ENCODE measurements around the gene ZSCAN2. TPM values are rescaled to one million over a fixed set of nuclear protein-coding genes. Genes with fewer than 3 reads are reported as not detected.
A peak's percentile ranks its signal among the peaks of the same experiment; 100 is the strongest.
"Not testable (repeated sequence)": the region's sequence is repeated elsewhere in the genome, so short reads cannot be mapped to it uniquely, and the experiment has no call there.

ZSCAN2 gene
- total and polyA plus RNA-seq, 10 of the 15 experiments (the other 5 are each of a cell fraction or from before 2014, with no cell fraction given): 2.7 to 13.2 (median 8.6) TPM

DNA sequence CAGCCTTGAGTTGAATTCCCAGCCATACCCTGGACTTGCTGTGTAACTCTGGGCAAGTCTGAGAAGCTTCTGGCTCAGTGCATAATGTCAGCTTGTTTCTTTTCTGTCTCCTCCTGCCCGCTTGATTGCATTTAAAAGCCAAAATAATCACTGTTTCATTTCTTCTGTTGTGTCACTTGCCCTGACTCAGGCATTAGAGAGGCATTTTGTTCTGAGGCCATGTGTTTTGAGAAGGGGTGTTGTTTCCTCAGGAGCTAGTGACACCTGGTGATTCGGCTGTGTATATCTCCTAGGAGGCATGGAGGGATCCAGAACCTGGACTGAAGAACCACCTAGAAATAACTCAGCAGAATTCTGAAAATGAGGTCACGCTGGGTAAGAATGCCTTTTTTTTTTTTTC is 37.3 kb downstream of the ZSCAN2 start (continued):
- TF ChIP-seq PRDM15 (CRISPR knock-in tag; IDR thresholded peaks at IDR 0.05): no peak
- TF ChIP-seq SMC3 (IDR thresholded peaks at IDR 0.05; ENCODE audit: borderline replicate concordance, low read length): peak; percentile 48; the same call in 1 of the 2 replicates
- TF ChIP-seq ZZZ3 (IDR thresholded peaks at IDR 0.05; ENCODE audit: control insufficient read depth, insufficient read length, low read depth): no peak
- TF ChIP-seq ZNF274 (IDR thresholded peaks at IDR 0.05; ENCODE audit: insufficient read depth, insufficient read length): no peak
- no peak for TF ChIP-seq IRF5 (IDR thresholded peaks at IDR 0.05; ENCODE audit: borderline replicate concordance)
- TF ChIP-seq, protein P1, sequence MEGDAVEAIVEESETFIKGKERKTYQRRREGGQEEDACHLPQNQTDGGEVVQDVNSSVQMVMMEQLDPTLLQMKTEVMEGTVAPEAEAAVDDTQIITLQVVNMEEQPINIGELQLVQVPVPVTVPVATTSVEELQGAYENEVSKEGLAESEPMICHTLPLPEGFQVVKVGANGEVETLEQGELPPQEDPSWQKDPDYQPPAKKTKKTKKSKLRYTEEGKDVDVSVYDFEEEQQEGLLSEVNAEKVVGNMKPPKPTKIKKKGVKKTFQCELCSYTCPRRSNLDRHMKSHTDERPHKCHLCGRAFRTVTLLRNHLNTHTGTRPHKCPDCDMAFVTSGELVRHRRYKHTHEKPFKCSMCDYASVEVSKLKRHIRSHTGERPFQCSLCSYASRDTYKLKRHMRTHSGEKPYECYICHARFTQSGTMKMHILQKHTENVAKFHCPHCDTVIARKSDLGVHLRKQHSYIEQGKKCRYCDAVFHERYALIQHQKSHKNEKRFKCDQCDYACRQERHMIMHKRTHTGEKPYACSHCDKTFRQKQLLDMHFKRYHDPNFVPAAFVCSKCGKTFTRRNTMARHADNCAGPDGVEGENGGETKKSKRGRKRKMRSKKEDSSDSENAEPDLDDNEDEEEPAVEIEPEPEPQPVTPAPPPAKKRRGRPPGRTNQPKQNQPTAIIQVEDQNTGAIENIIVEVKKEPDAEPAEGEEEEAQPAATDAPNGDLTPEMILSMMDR (IDR thresholded peaks at IDR 0.05 in 2 of 3, conservative IDR thresholded peaks at IDR 0.05 in 1 of 3; ENCODE audit: control insufficient read depth in 2 of 3, extremely low read depth in 1 of 3, insufficient read depth in 1 of 3, low read depth in 3 of 3, low read length in 3 of 3): peak; percentile 16 to 48 (median 18); a peak in 4 of 6 replicates
- no peak for TF ChIP-seq SREBF1 (IDR thresholded peaks at IDR 0.05; ENCODE audit: low read length)
- TF ChIP-seq SPI1 (IDR thresholded peaks at IDR 0.05; ENCODE audit: borderline replicate concordance, insufficient read depth, low read depth, low read length): no peak
- no peak for TF ChIP-seq ZNF622 (IDR thresholded peaks at IDR 0.05)
- no peak for TF ChIP-seq ATF7 (IDR thresholded peaks at IDR 0.05; ENCODE audit: low read depth)

- H3K27ac ChIP-seq (ENCODE audit: control insufficient read depth, insufficient read depth); H3K27me3 ChIP-seq (replicated peaks in 1 of 2; ENCODE audit: control insufficient read depth in 2 of 2, insufficient read depth in 2 of 2, low read length in 1 of 2); H3K4me3 ChIP-seq; H2AFZ ChIP-seq (ENCODE audit: control insufficient read depth, low read depth, low read length); intact Hi-C loops (cut with micrococcal nuclease; ENCODE audit: unreplicated experiment); H3K4me2 ChIP-seq (ENCODE audit: control insufficient read depth, insufficient read depth); H4K20me1 ChIP-seq (ENCODE audit: control insufficient read depth, insufficient read depth); H3K9ac ChIP-seq (ENCODE audit: control insufficient read depth, insufficient read depth, low read length); BruUV-seq (replicated peaks); ATAC-seq; POLR2A ChIA-PET; FAIRE-seq; in situ Hi-C loops (cut with MboI); SMC1A ChIA-PET (ENCODE audit: uncharacterized antibody, unreplicated experiment); H3K9me3 ChIP-seq (replicated peaks; ENCODE audit: control insufficient read depth, insufficient read depth, low read length); H3K79me2 ChIP-seq (ENCODE audit: control insufficient read depth, insufficient read depth, low read length); H3K4me1 ChIP-seq (ENCODE audit: control insufficient read depth, insufficient read depth, low read length); DNase-seq (ENCODE audit: low read depth, low spot score): not testable (repeated sequence)
- H3K36me3 ChIP-seq (ENCODE audit: control insufficient read depth in 2 of 2, insufficient read depth in 2 of 2, low read length in 1 of 2): peaks cover 10 to 23% of the 10 kb centered on the region in 2 experiments; a peak in 3 of 4 replicates
- CTCF ChIA-PET: interaction anchor here (0.6 to 1.8 kb wide), 4 partner anchors 12 to 1576 kb away, joined by 3 to 6 read pairs (median 4); partner anchors contain the start of gene WDR73
- RAD21 ChIA-PET (ENCODE audit: unreplicated experiment): interaction anchor here (0.7 kb wide), 1 partner anchor 33 kb away, joined by 3 read pairs; no protein-coding TSS in a partner anchor
- 98% methylated on average over 9 of the region's 9 CpGs for WGBS (ENCODE audit: insufficient coverage, insufficient replicate concordance, low lambda C conversion rate, missing lambda C conversion rate)
Measured at GRCh38 chr15:84641871-84642270, 41.1 kb downstream of the ZSCAN2 start.

Data from GM12878 (cell line).